Uterus (tissue), 2 donors: Measurements from ENCODE around the gene IQCE.

Source experiments
- CTCF ChIP-seq, 4 experiments: fragments of 200-600 bp in 2 of 4; fragments of 450-650 bp in 2 of 4; sonication (generic) in 2 of 4; IDR thresholded peaks; one replicate each; pipeline ENCODE4 v1.5.1; 2016 to 2019; ENCODE audit warnings: antibody characterized with exemption in 4 of 4, mild to moderate bottlenecking in 2 of 4, moderate library complexity in 1 of 4
- POLR2A ChIP-seq, 2 donors: fragments of 450-650 bp; IDR thresholded peaks; one replicate each; pipeline ENCODE4 v1.6.1; 2016; ENCODE audit warnings: antibody characterized with exemption in 2 of 2, mild to moderate bottlenecking in 1 of 2, moderate library complexity in 1 of 2

GRCh38 chr7:2582006-2582735, 23.4 kb downstream of the IQCE start:
- no peak for TF ChIP-seq CTCF (IDR thresholded peaks at IDR 0.05)
- no peak for TF ChIP-seq POLR2A (IDR thresholded peaks at IDR 0.05)
